Stimulated activated CD4-positive, alpha-beta T cell treated with anti-CD3 and anti-CD28 coated beads, Interleukin-12 subunit alpha, Interleukin-12 subunit beta, amount 100 ng/mL, for 24 hours (primary cell): Measurements from ENCODE around the gene SUPT3H.

ENCODE experiments used
- DNase-seq, 2 experiments: peaks; one replicate each; pipeline ENCODE4 v3.0.0-alpha.2; 2020; ENCODE audit warnings: low read depth in 2 of 2

SUPT3H gene

DNA sequence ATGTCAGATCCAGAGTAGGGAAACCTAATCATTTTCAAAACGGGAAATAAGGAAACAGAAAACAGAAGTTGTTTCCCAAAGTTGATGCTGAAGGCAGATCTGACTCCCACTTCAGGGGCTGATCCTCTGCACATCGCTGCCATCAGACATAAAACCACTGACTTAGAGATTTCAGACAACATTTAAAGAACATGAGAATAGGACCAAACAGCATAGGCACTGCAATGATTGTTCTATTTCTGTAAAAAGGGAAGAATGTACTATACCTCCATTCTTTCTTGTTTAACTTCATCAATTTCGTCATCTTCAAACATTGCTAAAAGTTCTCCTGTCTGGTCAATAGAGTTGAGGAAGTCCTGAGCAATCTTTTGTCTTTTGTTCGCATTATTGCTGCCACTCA, 374.3 kb downstream of the SUPT3H start:
- DNase-seq = no peak

DNA sequence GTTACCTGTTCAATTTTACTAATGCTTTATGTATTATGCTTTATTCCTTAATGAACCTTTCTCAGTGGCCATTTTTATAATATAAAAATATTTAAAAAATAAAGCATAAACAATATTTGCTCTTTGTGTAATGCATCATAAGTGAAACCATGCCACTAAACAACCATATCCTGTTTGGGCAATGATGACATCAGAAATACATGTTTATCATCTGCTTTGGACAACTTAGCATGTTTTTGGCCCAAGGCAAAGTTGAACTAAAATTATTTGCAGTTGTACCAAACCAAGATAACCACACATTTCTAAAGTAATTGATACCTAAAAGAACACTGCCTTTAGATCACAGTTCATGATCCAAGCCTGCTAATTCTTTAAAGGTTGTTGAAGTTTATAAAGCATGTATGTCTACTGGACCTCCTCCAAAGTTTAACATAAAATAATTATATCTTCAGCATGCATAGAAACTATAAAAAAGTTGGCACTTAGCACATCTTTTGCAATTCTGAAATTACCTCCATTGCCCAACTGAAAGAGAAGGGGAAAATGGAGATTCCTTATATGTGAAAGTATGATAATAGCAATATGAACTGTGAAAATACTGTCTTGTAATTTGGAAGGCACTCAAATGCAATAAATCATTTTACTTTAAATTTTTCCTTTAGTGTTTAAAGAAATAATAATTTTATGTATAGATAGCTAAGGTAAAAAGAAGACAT, 375.2 kb downstream of the SUPT3H start:
- DNase-seq = no peak

DNA sequence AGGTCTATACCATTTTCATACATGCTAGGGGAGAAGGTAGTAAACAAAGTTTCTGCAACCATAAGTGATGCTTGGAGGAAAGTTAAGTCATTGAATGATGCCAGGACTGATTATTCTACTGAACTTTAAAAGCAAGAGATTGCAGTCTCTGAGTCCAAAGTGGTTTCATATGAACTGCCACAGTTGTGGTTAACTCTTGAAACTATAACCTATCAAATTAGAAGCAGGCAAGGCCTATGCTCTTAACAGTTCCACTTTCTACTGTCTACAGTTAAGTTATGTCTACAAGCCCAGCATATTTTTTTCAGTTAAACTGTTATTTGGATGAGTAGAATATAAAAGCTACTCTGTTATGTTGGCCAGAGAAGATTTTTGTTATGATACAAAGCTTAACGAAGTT, 376.1 kb downstream of the SUPT3H start:
- no peak for DNase-seq

DNA sequence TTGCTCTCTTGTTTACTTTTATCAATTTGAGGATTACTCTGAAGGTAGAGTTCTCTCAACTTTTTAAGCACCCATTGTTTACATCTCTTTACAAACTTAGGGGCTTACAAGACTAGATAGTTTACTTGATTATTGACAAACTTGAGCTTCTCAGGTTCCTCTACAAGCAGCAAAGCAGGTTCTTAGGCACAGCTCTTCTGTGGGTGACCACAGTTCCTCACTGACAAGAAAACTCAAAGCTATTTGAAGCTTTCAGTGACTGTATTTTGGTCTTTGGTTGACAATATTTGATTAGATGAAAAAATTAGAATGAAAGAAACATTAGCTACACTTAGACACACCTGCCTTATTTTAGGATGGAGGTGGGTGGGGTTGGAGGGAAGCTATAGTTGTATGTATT, 376.9 kb downstream of the SUPT3H start:
- DNase-seq = no peak

DNA sequence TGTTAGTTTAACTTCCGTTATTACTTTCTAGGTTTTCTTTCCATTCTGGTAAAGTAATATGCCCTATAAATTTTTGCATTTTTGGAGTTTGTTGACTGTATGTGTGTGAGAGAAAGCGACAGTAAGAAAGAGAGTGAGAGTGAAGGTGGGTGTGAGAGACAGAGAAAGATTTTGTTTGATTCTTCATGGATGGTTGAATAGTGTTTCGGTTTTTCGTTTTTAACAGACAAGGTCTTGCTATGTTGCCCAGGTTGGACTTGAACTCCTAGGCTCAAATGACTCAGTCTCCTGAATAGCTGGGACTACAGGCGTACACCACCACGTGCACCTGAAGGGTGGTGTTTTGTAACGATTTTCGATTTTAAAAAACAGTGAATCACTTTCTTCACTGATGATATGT, 378.7 kb downstream of the SUPT3H start:
- no peak for DNase-seq

DNA sequence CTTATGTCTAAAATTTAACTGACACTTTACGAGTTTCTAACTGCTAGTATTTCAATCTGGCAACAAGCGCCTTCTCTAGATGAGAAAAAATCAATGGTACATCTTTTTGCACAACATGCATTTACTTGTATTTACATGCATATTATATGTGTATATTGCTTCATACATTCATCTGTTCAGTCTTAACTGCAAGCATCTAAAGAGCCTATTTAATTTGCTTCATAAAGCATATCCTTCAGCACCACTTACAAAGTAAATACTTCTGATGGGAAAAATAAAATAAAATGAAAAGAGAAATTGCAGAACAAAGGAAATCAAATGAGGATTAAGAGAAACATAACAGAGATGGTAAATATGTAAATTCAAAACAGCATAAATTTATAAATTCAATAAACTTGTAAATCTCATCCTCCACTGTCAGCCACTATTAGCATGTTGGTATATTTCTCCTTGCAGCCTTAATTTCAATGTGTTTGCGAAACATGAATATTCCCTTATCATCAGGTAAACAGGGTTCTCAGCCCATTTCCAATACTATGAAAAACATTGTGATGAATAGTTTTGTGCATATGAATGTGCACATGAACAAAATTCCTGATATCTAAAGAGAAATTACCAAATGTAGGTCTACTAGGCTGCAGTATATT, 382.1 kb downstream of the SUPT3H start:
- no peak for DNase-seq

DNA sequence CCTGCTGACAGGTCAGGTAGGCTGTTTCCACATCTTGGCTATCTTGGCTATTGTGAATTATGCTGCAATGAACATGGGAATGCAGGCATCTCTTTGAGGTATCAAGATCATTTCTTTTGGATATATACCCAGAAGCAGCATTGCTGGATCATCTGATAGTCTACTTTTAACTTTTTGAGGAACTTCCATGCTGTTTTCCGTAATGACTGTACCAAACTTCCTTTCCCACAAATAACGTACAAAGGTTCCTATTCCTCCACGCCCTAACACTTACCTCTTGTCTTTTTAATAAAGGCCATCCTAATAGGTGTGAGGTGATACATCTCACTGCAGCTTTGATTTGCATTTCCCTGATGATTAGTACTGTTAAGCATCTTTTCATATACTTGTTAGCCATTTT, 388.3 kb downstream of the SUPT3H start:
- no peak for DNase-seq

DNA sequence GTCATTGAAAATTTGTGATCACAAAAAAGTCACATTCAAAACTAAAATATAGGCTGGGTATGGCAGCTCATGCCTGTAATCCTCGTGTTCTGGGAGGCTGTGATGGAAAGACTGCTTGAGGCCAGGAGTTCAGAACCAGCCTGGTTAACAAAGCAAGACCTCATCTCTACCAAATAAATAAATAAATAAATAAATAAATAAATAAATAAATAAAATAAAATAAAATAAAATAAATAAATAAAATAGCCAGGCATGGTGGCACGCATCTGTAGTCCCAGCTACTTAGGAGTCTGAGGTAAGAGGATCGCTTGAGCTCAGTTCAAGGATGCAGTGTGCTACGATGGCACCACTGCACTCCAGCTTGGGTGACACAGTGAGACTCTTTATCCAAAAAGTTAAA, 392.7 kb downstream of the SUPT3H start:
- no peak for DNase-seq

DNA sequence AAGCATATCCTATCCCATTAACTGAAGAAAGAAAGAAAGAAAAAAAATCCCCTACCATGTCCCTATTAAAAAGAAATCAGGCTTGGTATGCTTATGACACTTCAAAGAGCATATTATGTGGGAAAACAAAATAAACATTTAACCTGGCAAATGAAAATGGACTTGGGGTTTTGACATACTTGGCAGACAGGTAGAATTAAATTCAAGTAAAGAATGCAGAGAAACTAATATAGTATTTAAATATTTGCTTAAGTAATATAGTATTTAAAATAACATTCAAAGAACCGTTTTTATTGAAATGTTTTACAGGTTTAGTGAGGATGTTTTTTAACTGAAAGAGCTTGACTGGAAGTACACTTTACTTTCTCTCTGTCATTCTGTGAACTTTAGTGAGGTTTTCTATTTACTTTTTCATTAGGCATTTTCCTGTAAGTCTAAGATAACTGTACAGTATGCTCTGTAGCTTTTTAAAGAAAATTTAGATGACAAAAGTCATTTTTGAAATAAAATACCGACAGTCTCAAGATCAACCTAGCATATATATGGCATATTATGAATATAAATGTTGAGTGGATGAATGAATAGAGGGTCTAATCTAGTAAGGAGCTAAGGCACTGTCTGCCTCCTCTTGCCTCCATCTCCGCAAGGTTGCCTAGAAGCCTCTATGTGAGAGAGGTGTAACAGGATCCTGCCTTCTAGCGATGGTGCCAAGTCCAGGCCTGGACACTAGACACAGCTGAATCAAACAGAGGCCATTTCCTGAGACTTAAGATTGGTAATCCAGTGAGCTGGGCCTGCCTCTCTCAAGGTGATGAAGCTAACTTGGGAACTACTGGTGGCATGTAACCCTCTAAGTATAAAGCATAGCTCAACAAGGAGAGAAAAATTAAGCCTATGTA, 394.0 kb downstream of the SUPT3H start:
- DNase-seq = no peak

DNA sequence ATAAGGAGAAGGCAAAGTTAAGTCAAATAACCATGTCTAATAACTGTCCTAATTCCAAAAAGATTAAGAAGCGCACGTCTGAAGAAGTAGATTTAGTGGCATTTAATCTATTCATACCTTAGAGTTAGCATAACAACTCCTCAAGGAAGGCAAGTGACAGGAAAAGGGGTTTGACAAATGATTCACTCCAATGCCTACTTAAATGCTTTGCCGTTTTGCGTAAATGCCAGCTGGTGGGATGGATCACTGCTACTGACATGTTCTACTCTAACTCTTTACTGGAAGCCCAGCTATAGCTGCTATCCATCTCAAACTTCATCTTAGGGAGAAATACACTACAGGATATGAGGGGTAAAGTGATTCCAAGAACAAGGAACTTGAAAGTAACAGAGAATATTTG, 396.9 kb downstream of the SUPT3H start:
- no peak for DNase-seq

DNA sequence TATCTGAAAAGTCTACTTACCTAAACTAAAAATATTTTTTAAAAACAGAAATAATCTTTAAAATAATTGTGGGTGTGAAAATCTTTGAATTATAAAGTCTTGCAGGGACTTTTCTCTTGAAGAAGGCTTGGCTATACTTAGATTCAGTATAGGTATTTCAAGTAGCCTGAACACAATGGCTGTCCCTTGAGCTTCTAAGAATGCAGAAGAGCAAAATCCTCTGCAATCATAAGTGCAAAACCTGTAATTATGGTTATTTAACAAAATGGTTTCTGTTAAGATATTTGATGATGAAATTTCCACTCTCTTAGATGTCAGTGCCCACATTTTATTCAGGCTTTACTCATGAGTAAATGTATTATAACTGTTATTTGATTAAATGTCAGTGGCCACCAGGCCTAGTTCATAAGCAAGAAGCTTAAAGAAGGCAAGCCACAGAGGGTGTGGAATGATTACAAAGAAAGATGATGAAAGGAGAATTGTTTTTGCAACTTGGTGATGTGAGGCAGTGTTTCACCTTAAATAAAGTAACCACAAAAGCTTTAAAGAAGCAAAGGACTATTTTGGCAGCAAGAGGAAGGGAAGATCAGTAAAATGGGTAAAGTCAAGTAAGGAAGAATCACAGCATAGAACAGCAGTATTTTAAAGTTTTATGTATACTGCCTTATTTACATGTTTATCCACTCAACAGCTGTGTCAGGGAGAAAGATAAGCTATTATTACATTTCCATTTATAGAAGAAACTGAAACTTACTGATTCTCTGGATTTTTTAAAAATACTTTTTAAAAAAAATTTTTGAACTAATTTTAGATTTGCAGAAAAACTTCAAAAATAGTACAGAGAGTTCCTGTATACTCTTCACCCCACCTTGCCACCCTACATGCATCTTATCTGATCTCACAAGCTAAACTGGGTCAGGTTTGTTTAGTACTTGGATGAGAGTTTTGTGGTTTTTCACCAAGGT, 400.8 kb downstream of the SUPT3H start:
- DNase-seq = no peak

DNA sequence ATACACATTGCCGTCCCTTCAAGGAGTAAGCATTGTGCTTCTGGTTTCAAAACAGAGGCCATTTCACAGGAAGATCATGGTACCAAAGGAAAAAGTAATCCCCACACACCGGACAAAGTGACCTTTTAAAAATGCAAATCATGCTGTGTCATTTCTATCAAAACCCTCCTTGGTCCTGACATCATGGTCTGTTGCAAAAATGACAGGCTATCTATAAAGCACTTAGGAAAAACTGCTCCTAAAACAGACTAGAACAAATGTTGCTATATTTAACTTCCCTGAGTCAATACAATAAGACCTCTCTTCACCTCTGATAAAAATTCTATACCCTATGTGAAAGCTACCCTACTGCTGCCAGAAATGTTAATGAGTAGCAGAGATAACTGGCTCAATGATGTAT, 403.2 kb downstream of the SUPT3H start:
- no peak for DNase-seq

DNA sequence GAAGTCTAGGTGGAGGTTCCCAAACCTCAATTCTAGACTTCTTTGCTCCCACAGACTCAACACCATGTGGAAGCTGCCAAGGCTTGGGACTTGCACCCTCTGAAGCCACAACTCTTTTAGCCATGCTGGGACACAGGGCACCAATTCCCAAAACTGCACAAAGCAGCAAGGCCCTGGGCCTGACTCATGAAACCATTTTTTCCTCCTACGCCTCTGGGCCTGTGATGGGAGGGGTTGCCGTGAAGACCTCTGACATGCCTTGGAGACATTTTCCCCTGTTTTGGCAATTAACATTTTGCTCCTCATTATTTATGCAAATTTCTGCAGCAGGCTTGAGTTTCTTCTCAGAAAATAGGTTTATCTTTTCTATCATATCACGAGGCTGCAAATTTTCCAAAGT, 405.0 kb downstream of the SUPT3H start:
- DNase-seq = no peak

DNA sequence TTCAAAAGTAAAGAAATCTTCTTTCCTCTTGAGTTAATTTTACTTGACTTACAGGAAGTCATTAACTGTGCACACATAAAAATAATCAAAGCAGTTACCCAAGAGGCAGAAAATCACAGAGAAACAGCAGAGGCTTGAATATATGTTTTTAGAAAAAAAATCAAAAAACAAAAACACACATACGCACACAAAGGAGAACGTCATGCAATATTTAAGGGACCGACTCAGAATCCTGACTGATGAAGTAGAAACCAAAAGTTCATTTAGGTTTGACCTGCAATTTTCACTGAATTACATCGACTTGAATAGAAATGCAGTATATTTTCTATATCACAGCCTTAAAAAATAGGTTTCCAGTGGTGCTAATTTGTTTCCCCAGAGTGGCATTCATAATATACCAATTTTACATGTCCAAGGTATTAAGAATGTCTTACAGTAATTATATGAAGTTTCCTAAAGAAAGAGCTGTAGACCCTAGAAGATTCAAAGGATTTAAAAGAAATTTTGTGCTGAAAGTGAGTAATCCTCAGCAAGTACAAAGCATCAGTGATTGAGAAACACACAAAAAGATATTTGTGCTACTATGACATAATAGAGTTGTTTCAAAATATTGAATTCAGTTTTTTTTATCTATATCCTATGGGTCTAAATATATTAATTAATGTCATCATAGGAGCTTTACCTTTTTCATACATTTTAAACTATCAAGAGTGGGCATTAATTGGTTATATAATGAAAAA, 408.1 kb downstream of the SUPT3H start:
- no peak for DNase-seq

DNA sequence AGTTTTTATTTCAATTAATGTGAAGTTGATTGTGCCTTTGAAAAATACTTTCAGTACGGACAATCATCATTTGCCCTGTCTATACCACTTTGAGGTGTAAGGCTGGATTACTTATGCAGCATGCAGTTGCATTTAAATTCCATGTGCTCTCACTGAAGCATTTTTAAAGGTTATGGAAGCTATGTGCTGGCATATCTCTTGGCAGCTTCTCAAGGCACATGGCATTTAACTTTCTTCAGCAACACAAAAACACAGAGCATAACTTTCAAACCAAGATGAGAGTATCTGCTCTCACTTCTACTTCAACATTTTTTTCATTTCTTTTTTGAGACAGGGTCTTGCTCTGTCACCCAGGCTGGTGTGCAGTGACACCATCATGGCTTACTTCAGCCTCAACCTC, 410.3 kb downstream of the SUPT3H start:
- DNase-seq = no peak

DNA sequence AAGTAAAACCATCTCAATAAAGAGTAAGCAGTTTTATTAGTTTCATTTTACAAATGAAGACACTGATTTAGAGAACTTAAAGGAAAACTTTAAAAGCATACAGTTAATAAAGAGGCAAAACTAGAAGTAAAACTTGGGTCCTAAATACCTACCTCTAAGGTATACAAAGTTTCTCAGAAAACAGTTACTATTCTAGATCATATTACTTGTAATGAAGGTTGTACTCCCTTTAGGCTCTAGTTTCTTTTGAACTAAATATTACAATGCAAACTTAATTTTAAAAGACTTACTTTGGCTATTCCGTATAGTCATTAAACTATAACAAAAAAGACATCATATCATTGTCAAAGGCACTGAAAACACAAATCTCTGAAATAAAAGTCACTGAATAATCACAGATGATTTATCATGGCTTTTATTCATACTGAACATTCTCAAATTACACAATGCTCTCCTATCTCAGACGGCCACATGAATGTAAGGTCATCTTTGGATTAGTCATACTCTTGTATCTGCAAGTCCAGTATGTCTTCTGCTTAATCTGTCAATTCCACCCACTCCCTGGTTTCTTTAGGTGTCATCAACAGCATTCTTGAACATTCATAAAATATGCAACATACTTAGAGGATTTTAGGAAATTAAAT, 411.2 kb downstream of the SUPT3H start:
- DNase-seq = no peak

DNA sequence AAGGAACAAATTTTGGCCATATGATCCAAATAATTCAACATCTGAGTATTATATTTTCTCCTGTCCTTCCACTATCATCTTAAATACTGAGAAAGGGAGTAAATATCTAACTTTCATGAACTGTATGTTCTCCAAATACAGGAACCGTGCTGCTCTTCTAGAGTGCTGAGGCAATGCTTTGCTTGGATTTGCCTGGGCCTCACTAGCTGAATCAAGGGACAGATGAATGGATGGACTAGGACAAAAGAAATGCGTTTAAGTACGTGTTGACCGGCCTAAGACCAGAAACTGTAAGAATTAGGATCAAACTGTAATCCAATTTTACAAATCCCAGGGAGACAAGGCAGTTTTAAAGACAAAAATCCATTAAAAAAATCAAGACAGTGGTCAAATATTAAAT, 412.0 kb downstream of the SUPT3H start:
- DNase-seq = no peak

DNA sequence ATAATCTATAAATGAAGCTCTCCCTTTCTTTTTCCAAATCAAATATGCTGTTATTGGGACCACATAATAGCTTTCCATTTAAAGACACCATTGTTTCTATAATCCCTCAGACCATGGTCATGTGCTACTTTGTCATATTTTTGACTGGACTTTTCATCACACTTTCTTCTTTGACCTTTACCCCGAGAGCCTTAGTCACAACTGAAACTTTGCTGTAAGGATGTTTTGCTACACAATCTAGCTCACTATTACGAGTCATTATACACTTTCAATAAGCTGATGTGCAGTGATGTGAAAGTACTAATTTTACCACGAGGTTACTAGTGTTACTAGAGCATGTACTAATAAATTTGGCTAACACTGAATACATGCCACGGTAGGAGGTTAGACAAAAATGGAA, 416.8 kb downstream of the SUPT3H start:
- no peak for DNase-seq

DNA sequence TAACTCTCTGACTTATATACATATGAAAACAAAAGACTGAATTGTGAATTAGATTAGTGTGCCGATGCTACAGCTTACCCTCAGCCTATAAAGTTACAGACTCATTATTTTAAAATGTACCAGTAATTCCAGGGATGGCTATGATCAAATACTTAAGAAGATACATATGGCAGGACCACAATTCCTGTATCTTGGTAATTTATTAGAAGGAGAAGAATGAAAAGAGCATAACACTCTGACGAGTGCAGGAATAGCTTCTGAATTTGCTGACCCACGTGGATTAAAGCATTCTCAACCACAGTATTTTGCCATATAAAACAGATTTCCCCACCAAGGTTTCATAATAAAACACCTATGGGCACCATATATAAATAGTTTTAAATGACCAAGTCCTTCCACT, 418.1 kb downstream of the SUPT3H start:
- DNase-seq = no peak

DNA sequence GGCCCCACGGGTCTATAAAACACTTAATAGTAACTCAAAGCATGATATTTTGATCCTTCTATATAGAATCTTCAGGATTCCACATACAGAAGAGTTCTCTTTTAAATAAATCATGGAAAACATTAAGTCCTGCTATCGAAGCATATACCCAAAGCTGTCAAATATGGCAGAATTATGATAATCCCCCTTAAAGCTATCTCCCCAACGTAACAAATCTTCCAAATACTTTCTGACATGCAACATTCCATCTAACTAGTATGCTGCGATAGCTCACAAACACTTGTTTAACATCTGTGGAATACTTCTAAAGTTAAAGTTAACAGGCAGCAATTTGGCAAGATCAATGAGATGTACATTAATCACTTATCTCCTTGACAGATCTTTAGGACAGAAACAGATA, 420.6 kb downstream of the SUPT3H start:
- no peak for DNase-seq
